Sigmoid colon (tissue), 4 donors: ENCODE data around the gene TYW1B.
"Not testable (repeated sequence)": the region's sequence is repeated elsewhere in the genome, so short reads cannot be mapped to it uniquely, and the experiment has no call there.

ENCODE experiments used
- EP300 ChIP-seq, 4 donors: sonication (generic); formaldehyde crosslinking; IDR thresholded peaks; one replicate each; pipeline ENCODE4 v1.6.1; 2017; ENCODE audit warnings: antibody characterized with exemption in 4 of 4
- POLR2A ChIP-seq, 2 donors: fragments of 450-650 bp; IDR thresholded peaks; one replicate each; pipeline ENCODE4 v1.6.1; 2016; ENCODE audit warnings: antibody characterized with exemption in 2 of 2, mild to moderate bottlenecking in 2 of 2, moderate library complexity in 2 of 2
- TF ChIP-seq, protein P1 (sequence below), 4 experiments: fragments of 450-650 bp in 3 of 4; fragments of 200-600 bp in 1 of 4; IDR thresholded peaks; one replicate each; pipeline ENCODE4 v1.5.1; 2016 to 2019; ENCODE audit warnings: antibody characterized with exemption in 4 of 4, mild to moderate bottlenecking in 3 of 4, moderate library complexity in 2 of 4

DNA sequence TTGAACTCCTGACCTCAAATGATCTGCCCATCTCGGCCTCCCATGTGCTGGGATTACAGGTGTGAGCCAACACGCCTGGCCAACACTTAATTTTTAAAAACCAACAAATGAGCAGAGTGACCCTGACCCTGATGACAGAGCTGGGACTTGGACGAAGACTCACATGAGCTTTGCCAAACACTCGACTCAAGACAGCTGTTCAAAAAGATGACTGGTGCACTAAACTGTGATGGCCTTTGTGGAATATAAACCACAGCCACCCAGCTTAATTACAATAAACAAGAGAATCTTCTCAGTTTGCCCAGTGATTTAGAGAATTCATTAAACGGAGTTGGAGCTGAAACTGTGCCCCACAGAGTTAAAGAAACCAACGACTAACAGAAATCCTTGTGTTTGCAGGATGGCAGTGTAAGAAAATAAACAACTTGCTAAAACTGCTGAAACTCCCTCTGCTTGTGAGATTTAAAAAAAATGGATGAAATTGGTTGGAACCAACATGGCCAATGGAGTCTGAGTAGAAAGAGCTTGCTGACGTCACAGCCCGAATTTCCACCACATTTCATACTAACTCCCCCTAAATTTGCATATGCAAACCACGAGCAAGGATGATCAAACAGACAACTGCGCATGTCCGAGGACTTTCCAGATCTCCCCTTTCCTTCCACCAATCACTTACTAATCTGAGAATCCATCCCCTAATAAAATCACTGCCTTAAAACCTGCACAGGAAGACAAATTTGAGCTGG lies 209.4 kb downstream of the TYW1B start:
- TF ChIP-seq, protein P1, sequence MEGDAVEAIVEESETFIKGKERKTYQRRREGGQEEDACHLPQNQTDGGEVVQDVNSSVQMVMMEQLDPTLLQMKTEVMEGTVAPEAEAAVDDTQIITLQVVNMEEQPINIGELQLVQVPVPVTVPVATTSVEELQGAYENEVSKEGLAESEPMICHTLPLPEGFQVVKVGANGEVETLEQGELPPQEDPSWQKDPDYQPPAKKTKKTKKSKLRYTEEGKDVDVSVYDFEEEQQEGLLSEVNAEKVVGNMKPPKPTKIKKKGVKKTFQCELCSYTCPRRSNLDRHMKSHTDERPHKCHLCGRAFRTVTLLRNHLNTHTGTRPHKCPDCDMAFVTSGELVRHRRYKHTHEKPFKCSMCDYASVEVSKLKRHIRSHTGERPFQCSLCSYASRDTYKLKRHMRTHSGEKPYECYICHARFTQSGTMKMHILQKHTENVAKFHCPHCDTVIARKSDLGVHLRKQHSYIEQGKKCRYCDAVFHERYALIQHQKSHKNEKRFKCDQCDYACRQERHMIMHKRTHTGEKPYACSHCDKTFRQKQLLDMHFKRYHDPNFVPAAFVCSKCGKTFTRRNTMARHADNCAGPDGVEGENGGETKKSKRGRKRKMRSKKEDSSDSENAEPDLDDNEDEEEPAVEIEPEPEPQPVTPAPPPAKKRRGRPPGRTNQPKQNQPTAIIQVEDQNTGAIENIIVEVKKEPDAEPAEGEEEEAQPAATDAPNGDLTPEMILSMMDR (IDR thresholded peaks at IDR 0.05), result not testable (repeated sequence)
- TF ChIP-seq POLR2A, EP300 (IDR thresholded peaks at IDR 0.05): not testable (repeated sequence)
